K562 (cell line): ENCODE data around the gene MRPS6. TPM values are rescaled to one million over a fixed set of nuclear protein-coding genes. Genes with fewer than 3 reads are reported as not detected.

Experiments used
- ATAC-seq: fragments of 200-7000 bp; cut with Tn5 transposase; 3 replicates; pipeline ENCODE4 v1.9.1; 2020; ENCODE audit warnings: moderate library complexity
- BruUV-seq: library from RNA; stranded (reverse); fragments of 400-500 nt; replicated peaks from 2 replicates; lab custom pipeline; 2021; lab: Mats Ljungman, UMichigan
- CTCF ChIA-PET: fragments of 300-600 bp; formaldehyde crosslinking; extraction: SDS; loops from one replicate; lab custom pipeline; 2021; ENCODE audit warnings: low intra/inter-chr PET ratio; lab: Yijun Ruan, JAX
- POLR2A ChIA-PET: fragments of 300-600, 350-650 bp; sonication (Branson Sonifier 250); formaldehyde crosslinking; extraction: SDS; loops from one replicate; lab custom pipeline; 2021; ENCODE audit warnings: antibody characterized with exemption, inconsistent platforms; lab: Yijun Ruan, JAX
- DNase-seq, 4 experiments: peaks; one replicate each; pipeline versions ENCODE4 v3.0.0 to v3.0.0-alpha.2; 2011 to 2018; ENCODE audit warnings: low spot score in 3 of 4, mixed read lengths in 3 of 4; ENCODE audit errors: extremely low read depth in 1 of 4
- FAIRE-seq: peaks from 2 replicates; lab custom pipeline; 2011; peaks lifted over from hg19 to GRCh38; lab: Jason Lieb, UNC
- H2AFZ ChIP-seq: 2 replicates; pipeline ENCODE4 v1.6.0; 2011; ENCODE audit warnings: low read depth, low read length, control low read depth, inconsistent platforms
- H3K27ac ChIP-seq: fragments of 200-600 bp; 3 replicates; pipeline ENCODE4 v1.8.0; 2011; ENCODE audit warnings: low read depth, mild to moderate bottlenecking, control low read depth, inconsistent platforms, low read length, moderate library complexity, mixed read lengths; ENCODE audit errors: extremely low read depth
- H3K27me3 ChIP-seq, 2 experiments: fragments of 300-600 bp in 1 of 2; 2 replicates in 1 of 2; 3 replicates in 1 of 2; pipeline versions ENCODE4 v1.6.0 to v1.8.0; 2011; ENCODE audit warnings: inconsistent platforms in 2 of 2, low read length in 2 of 2, mild to moderate bottlenecking in 1 of 2, mixed read lengths in 1 of 2, moderate library complexity in 1 of 2; ENCODE audit not compliant: control insufficient read depth in 2 of 2, insufficient read depth in 2 of 2
- H3K36me3 ChIP-seq: fragments of 300-600 bp; 3 replicates; pipeline ENCODE4 v1.8.0; 2011; ENCODE audit warnings: mild to moderate bottlenecking, low read length, inconsistent platforms; ENCODE audit not compliant: control insufficient read depth, insufficient read depth
- H3K4me1 ChIP-seq, 2 experiments: fragments of 200-600 bp in 1 of 2; replicated peaks in 1 of 2; 2 replicates in 1 of 2; 3 replicates in 1 of 2; pipeline versions ENCODE4 v1.5.1 to v1.8.0; 2011; ENCODE audit warnings: inconsistent platforms in 2 of 2, low read length in 2 of 2, mild to moderate bottlenecking in 1 of 2, mixed read lengths in 1 of 2, moderate library complexity in 1 of 2; ENCODE audit not compliant: control insufficient read depth in 2 of 2, insufficient read depth in 2 of 2
- H3K4me2 ChIP-seq: 2 replicates; pipeline ENCODE4 v1.6.1; 2011; ENCODE audit warnings: low read length, control low read depth, inconsistent platforms, mixed read lengths; ENCODE audit not compliant: insufficient read depth
- H3K4me3 ChIP-seq: fragments of 200-600 bp; sonication (generic), shearing (Covaris generic); 2 replicates; pipeline ENCODE4 v1.5.1; 2016; ENCODE audit warnings: control low read depth, inconsistent platforms
- H3K79me2 ChIP-seq: fragments of 200-600 bp; 3 replicates; pipeline ENCODE4 v1.8.0; 2011; ENCODE audit warnings: low read length, inconsistent platforms; ENCODE audit not compliant: control insufficient read depth, insufficient read depth
- H3K9ac ChIP-seq, 2 experiments: 2 replicates each; pipeline versions ENCODE4 v1.6.0 to v1.6.1; 2011; ENCODE audit warnings: low read depth in 2 of 2, low read length in 2 of 2, control low read depth in 1 of 2, inconsistent platforms in 1 of 2, mild to moderate bottlenecking in 1 of 2, mixed read lengths in 1 of 2; ENCODE audit not compliant: insufficient read depth in 1 of 2
- H3K9me1 ChIP-seq: one replicate; pipeline ENCODE4 v1.6.0; 2011; ENCODE audit warnings: inconsistent platforms, mild to moderate bottlenecking, low read length, moderate library complexity; ENCODE audit not compliant: control insufficient read depth, insufficient read depth
- H3K9me3 ChIP-seq: replicated peaks from 2 replicates; pipeline ENCODE4 v1.5.1; 2011; ENCODE audit warnings: low read depth, low read length, inconsistent platforms; ENCODE audit not compliant: control insufficient read depth, insufficient read depth
- H4K20me1 ChIP-seq: replicated peaks from 2 replicates; pipeline ENCODE4 v1.6.1; 2011; ENCODE audit warnings: low read length, inconsistent platforms, mixed read lengths; ENCODE audit not compliant: control insufficient read depth, insufficient read depth
- GABPB2 ChIP-seq: fragments of 250-450 bp; sonication (Bioruptor Pico); conservative IDR thresholded peaks from 2 replicates; pipeline ENCODE4 v1.5.1; 2021; ENCODE audit warnings: mild to moderate bottlenecking
- MAZ ChIP-seq, 2 experiments: fragments of 450-650 bp in 1 of 2; sonication (generic) in 1 of 2; formaldehyde crosslinking; IDR thresholded peaks in 1 of 2; conservative IDR thresholded peaks in 1 of 2; 2 replicates each; pipeline versions ENCODE4 v1.4.0 to v1.5.0; 2020; ENCODE audit warnings: mild to moderate bottlenecking in 1 of 2, missing genetic modification reagents in 1 of 2
- SMAD1 ChIP-seq: fragments of 150-350 bp; IDR thresholded peaks from 2 replicates; pipeline ENCODE4 v1.6.1; 2014; ENCODE audit warnings: low read length, low read depth; ENCODE audit not compliant: partially characterized antibody
- SPI1 ChIP-seq: IDR thresholded peaks from 2 replicates; pipeline ENCODE4 v1.6.1; 2011; ENCODE audit warnings: low read depth, low read length, control low read depth, borderline replicate concordance
- ZNF41 ChIP-seq: fragments of 250-450 bp; sonication (Bioruptor Pico); conservative IDR thresholded peaks from 2 replicates; pipeline ENCODE4 v1.4.0; 2020; ENCODE audit warnings: mild to moderate bottlenecking
- WGBS: fragments of 100-300 bp; shearing (Covaris generic); methylation state at CpG from one replicate; pipeline ENCODE4 v1.1.6; 2016; ENCODE audit warnings: low coverage, mixed read lengths; ENCODE audit not compliant: insufficient coverage; ENCODE audit errors: missing lambda C conversion rate; 5-methylcytosine and 5-hydroxymethylcytosine counted together
- in situ Hi-C: fragments of 300-500 bp; cut with MboI; formaldehyde crosslinking; loops from 4 replicates; pipeline ENCODE4 v1.15.0; 2018; ENCODE audit warnings: inconsistent platforms, mixed read lengths
- intact Hi-C: fragments of 100-400 bp; cut with micrococcal nuclease; formaldehyde crosslinking; loops from 2 replicates; pipeline ENCODE4 v1.14.2; 2022
- polyA plus RNA-seq, 8 experiments: library from polyadenylated mRNA; depleted of rRNA in 4 of 8; stranded (reverse) in 5 of 8; unstranded in 3 of 8; fragments of >200 nt; fragmentation: Nextera tagmentation in 2 of 8; fragmentation: Illumina TruSeq in 1 of 8; extraction: Ambion mirVana in 2 of 8; extraction: Trizol in 1 of 8; gene quantifications; 2 replicates each; pipeline versions ENCODE4 v1.2.1 to v1.2.3, GENCODE V29; 2011 to 2014; ENCODE audit warnings: inconsistent platforms in 1 of 8, missing spikeins in 1 of 8
- total RNA-seq, 7 experiments: library from RNA; depleted of rRNA in 6 of 7; stranded (reverse); fragments of >200 nt in 6 of 7; fragmentation: Illumina TruSeq in 2 of 7; extraction: Trizol in 2 of 7; gene quantifications; 2 replicates each; pipeline versions ENCODE4 v1.2.1 to v1.2.3, GENCODE V29; 2011 to 2021; ENCODE audit warnings: low replicate concordance in 1 of 7
- TF ChIP-seq, protein P1 (sequence below): sonication (generic); formaldehyde crosslinking; IDR thresholded peaks from 2 replicates; pipeline ENCODE4 v1.8.0; 2022; ENCODE audit warnings: mild to moderate bottlenecking, low read depth, missing genetic modification reagents

MRPS6 gene
- total and polyA plus RNA-seq, 9 of the 15 experiments (the other 6 are each of a cell fraction or from before 2014, with no cell fraction given): 26.1 to 72.0 (median 39.3) TPM

- Histone ChIP-seq H4K20me1 (no peaks in the 10 kb centered on the region), H3K36me3 (peaks cover 25% of the 10 kb centered on the region), H3K4me2 (no peak overlapping the region), H3K9me3 (peaks cover 2% of the 10 kb centered on the region; the same call in 1 of the 2 replicates), H2AFZ (no peak overlapping the region), H3K79me2 (peaks cover 20% of the 10 kb centered on the region; the same call in 2 of the 3 replicates), H3K27me3 (no peaks in the 10 kb centered on the region), H3K4me3 (no peak overlapping the region), H3K27ac (no peak overlapping the region), H3K4me1 (no peaks in the 10 kb centered on the region), H3K9me1 (no peaks in the 10 kb centered on the region), H3K9ac (no peak overlapping the region)
- TF ChIP-seq GABPB2 (CRISPR knock-in tag): no peak
- no peak for TF ChIP-seq SPI1
- no peak for TF ChIP-seq ZNF41 (CRISPR knock-in tag)
- no peak for TF ChIP-seq MAZ (CRISPR knock-in tag; conservative IDR thresholded peaks at IDR 0.05 in 1 of 2, IDR thresholded peaks at IDR 0.05 in 1 of 2)
- TF ChIP-seq SMAD1: no peak
- TF ChIP-seq, protein P1, sequence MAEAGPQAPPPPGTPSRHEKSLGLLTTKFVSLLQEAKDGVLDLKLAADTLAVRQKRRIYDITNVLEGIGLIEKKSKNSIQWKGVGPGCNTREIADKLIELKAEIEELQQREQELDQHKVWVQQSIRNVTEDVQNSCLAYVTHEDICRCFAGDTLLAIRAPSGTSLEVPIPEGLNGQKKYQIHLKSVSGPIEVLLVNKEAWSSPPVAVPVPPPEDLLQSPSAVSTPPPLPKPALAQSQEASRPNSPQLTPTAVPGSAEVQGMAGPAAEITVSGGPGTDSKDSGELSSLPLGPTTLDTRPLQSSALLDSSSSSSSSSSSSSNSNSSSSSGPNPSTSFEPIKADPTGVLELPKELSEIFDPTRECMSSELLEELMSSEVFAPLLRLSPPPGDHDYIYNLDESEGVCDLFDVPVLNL (CRISPR knock-in tag): no peak
- no peak for DNase-seq
- no TSS peak for BruUV-seq
- no peak for FAIRE-seq
- intact Hi-C loops: no loop called here
- POLR2A ChIA-PET: no interaction called here
- no peak for ATAC-seq
- in situ Hi-C loops: no loop called here
- CTCF ChIA-PET: no interaction called here
- WGBS: 95% methylated on average over 4 of the region's 4 CpGs
Observed at GRCh38 chr21:34141373-34141772, 68.0 kb downstream of the MRPS6 start.
